ENCODE measurements around the gene IL16. TPM values are rescaled to one million over a fixed set of nuclear protein-coding genes. Genes with fewer than 3 reads are reported as not detected.

IL16 gene
- total RNA-seq, 4 donors from 2014 or later, result 4.9 to 11.5 (median 8.4) TPM

DNA sequence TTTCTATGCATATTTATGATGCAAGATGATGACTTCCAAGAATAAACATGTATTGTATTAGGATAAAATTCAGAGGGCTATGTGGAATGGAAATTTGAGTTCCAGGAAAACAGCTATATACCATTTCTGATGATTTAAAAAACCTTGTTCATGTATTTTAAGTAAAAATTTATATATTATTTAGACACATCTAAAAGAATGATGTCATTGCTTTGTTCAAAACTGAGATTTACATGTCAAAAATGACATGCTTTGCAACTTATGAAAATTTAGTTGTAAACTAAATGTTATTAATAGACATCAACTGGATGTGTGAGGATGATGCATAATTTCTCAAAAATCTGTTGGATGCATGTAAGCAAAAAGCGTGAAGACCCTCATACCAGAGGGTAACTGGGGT is 125.0 kb downstream of the IL16 start:
- no peaks in the 10 kb centered on the region for H3K9me3 ChIP-seq

DNA sequence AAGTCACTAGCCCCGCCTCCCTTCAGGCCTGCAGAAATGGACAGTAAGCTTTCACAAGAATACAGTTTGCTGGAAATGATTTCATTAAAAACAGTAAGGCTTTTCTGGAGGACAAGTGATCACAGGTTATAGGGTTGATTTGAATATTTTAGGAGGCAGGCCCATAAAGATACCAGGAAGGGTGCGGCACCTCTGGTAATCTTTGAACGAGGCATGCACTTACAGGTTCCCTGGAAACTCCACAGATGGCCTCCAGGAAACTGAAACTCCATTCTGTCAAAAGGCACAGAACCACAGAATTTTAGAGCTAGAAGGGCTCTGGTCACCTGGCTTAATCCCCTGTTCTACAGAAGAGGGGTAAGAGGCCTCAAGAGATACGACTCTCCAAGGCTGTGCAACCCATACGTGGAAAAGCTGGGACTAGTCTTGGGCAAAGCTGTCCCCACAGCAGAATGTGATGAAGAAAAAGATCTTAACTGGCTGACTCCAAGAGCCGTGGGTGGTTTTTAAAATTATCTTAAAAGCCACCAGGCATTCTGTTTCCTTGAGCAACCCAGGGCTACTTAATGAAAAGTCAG is 126.1 kb downstream of the IL16 start:
- no peak overlapping the region for H3K4me3 ChIP-seq (replicated peaks in 1 of 3)
- no peaks in the 10 kb centered on the region for H3K9me3 ChIP-seq
- TF ChIP-seq, protein P1, sequence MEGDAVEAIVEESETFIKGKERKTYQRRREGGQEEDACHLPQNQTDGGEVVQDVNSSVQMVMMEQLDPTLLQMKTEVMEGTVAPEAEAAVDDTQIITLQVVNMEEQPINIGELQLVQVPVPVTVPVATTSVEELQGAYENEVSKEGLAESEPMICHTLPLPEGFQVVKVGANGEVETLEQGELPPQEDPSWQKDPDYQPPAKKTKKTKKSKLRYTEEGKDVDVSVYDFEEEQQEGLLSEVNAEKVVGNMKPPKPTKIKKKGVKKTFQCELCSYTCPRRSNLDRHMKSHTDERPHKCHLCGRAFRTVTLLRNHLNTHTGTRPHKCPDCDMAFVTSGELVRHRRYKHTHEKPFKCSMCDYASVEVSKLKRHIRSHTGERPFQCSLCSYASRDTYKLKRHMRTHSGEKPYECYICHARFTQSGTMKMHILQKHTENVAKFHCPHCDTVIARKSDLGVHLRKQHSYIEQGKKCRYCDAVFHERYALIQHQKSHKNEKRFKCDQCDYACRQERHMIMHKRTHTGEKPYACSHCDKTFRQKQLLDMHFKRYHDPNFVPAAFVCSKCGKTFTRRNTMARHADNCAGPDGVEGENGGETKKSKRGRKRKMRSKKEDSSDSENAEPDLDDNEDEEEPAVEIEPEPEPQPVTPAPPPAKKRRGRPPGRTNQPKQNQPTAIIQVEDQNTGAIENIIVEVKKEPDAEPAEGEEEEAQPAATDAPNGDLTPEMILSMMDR (IDR thresholded peaks at IDR 0.05), result no peak
- TF ChIP-seq POLR2A (IDR thresholded peaks at IDR 0.05), result no peak
- H3K4me1 ChIP-seq, result peaks cover 11 to 16% of the 10 kb centered on the region in 2 donors
- no peaks in the 10 kb centered on the region for H3K27me3 ChIP-seq
- no peak overlapping the region for H3K27ac ChIP-seq
- intact Hi-C loops (cut with DNase I), result no loop called here
- 87 to 89% methylated on average over 6 of the region's 6 CpGs for WGBS, 2 donors
- H3K36me3 ChIP-seq, result peaks cover 6 to 13% of the 10 kb centered on the region in 2 donors
- no peak for DNase-seq

More for the DNA sequence above, 125.0 kb downstream of the IL16 start:
- no peak overlapping the region for H3K4me3 ChIP-seq (replicated peaks in 1 of 3)
- no peak overlapping the region for H3K27ac ChIP-seq
- whole genome bisulfite sequencing, 2 donors, result 93 to 97% methylated on average over 1 of the region's 1 CpG
- intact Hi-C loops (cut with DNase I), result no loop called here
- peaks cover 8 to 19% of the 10 kb centered on the region in 2 donors for H3K36me3 ChIP-seq
- no peak for DNase-seq
- no peak for TF ChIP-seq POLR2A (IDR thresholded peaks at IDR 0.05)
- TF ChIP-seq, protein P1 (IDR thresholded peaks at IDR 0.05), result no peak
- no peaks in the 10 kb centered on the region for H3K27me3 ChIP-seq
- H3K4me1 ChIP-seq, result peaks cover 11 to 16% of the 10 kb centered on the region in 2 donors

DNA sequence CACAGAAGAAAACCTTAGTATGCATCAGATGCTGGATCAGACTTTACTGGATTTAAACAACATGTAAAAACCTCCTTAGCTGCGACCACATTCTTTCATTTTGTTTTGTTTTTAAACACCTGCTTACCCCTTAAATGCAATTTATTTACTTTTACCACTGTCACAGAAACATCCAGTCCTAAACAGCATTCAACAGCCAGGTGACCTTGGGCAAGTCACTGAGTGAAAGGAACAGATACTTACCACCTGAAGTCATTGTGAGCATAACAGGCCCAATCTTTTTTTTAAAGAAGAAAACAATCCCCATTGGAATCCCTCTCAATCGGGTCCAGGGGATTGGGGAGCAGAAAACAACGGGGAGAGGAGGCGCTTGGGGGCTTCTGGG is 126.9 kb downstream of the IL16 start:
- Histone ChIP-seq H3K27ac (peak overlapping the region in 2 of 3 donors; percentile 54 to 75), H3K4me1 (peaks cover 11 to 16% of the 10 kb centered on the region in 2 donors), H3K9me3 (no peaks in the 10 kb centered on the region), H3K36me3 (peaks cover 0 to 6% of the 10 kb centered on the region in 2 donors), H3K4me3 (replicated peaks in 1 of 3) (peak overlapping the region; percentile 8 to 75 (median 60)), H3K27me3 (no peaks in the 10 kb centered on the region)
- no peak for TF ChIP-seq POLR2A (IDR thresholded peaks at IDR 0.05)
- TF ChIP-seq, protein P1 (IDR thresholded peaks at IDR 0.05), result no peak
- intact Hi-C loops (cut with DNase I), result no loop called here
- DNase-seq, result no peak
- 15 to 20% methylated on average over 4 of the region's 4 CpGs for WGBS, 2 donors

DNA sequence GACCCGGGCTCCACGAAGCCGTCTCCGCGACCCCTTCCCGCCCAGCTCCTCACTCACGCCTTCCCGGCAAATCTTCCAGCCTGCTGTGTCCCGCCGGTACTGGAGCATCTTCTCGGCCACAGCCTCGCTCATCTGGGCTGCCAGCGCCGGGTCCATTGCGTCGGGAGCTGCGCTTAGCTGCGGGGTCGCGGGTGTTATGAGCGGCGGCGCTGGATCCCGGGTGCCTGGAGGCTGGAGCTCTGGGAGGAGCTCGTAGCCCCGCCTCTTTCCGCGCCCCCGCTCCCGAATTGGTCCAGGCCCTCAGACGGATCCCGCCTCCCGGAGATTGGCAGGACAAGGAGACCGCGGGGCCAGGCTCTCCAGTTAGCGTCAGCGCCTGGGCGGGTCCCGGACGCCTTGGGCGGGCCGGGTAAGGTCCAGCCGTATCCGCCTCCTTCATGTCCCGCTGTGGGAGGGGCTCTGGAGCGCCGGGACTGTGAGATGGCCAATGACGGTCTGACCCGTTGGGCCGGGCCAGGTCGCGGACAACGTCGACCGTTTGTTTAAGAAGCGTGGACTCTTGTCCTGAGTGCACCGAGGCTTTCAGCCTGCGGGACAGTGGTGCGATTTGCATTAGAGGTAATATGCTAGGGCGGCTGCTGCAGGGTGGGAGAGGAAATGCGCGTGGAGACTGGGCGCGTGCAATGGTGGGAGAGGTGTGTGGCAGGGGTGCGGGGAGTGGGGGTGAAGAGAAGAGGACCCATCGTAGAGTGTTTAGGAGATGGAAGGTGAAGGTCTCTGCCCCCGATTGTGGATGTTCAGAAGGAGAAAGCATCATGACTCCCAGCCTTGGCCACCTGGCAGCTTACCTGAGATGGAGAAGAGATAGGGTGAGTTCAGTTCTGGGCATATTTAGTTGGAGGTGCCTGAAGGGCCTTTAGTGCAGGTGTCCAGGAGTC is 127.5 kb downstream of the IL16 start, which contains the start of gene STARD5:
Gene STARD5 (minus strand): TSS at position 198 of the 938 bp plus-strand sequence. CDS start 42 bp downstream, at position 156.
- H3K9me3 ChIP-seq, result no peaks in the 10 kb centered on the region
- peak; percentile 51 to 92 for TF ChIP-seq POLR2A (IDR thresholded peaks at IDR 0.05)
- TF ChIP-seq, protein P1 (IDR thresholded peaks at IDR 0.05), result no peak
- intact Hi-C loops (cut with DNase I), result no loop called here
- 1 to 2% methylated on average over 19 to 29 of the region's 67 CpGs for WGBS, 2 donors
- DNase-seq, result peak; percentile 99 to 100
- peaks cover 0 to 6% of the 10 kb centered on the region in 2 donors for H3K36me3 ChIP-seq
- H3K27me3 ChIP-seq, result no peaks in the 10 kb centered on the region
- peaks cover 11 to 16% of the 10 kb centered on the region in 2 donors for H3K4me1 ChIP-seq
- H3K4me3 ChIP-seq (replicated peaks in 1 of 3), result peak within 1 kb of the TSS; percentile 8 to 75 (median 60)
- H3K27ac ChIP-seq, result peak within 1 kb of the TSS in 2 of 3 donors; percentile 54 to 75
